ENCODE results near the gene HDAC3.

DNA sequence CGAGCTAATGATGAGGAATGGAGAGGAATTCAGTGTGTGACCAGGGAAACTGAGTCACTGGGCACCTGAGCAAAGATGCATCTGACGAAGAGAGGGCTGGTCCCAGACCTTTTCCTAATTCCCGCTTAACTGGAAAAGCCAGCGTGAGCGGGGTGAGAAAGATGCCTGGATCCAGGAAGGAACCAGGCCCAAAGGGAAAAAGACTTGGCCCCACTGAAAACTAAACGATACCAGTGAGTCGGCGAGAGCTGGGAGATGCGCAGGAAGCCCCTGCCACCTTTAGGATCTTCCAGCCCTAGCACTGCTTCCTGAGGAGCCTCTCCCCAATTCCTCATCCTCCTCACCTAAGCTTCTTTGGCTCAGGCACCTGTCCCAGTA lies 15.1 kb upstream of the HDAC3 start:
- TF ChIP-seq POLR2A (IDR thresholded peaks at IDR 0.05) = no peak
- TF ChIP-seq, protein P1, sequence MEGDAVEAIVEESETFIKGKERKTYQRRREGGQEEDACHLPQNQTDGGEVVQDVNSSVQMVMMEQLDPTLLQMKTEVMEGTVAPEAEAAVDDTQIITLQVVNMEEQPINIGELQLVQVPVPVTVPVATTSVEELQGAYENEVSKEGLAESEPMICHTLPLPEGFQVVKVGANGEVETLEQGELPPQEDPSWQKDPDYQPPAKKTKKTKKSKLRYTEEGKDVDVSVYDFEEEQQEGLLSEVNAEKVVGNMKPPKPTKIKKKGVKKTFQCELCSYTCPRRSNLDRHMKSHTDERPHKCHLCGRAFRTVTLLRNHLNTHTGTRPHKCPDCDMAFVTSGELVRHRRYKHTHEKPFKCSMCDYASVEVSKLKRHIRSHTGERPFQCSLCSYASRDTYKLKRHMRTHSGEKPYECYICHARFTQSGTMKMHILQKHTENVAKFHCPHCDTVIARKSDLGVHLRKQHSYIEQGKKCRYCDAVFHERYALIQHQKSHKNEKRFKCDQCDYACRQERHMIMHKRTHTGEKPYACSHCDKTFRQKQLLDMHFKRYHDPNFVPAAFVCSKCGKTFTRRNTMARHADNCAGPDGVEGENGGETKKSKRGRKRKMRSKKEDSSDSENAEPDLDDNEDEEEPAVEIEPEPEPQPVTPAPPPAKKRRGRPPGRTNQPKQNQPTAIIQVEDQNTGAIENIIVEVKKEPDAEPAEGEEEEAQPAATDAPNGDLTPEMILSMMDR (IDR thresholded peaks at IDR 0.05) = no peak

Data from gastroesophageal sphincter (tissue), 3 donors.